ENCODE measurements around the gene CYB561D1. TPM values are rescaled to one million over a fixed set of nuclear protein-coding genes. Genes with fewer than 3 reads are reported as not detected.
"Not testable (repeated sequence)": the region's sequence is repeated elsewhere in the genome, so short reads cannot be mapped to it uniquely, and the experiment has no call there.

Gene CYB561D1
- total RNA-seq = 11.1 TPM in 2 replicates
- long read RNA-seq, full-length matches to known transcripts = 6 of 8 reads
- long read RNA-seq, partial matches to known transcripts = 0 of 8 reads
- long read RNA-seq, other reads (novel, unspliced or antisense) = 2 of 8 reads

GRCh38 chr1:109493805-109494539 is at the start of gene CYB561D1:
CYB561D1 (plus strand) TSS chr1:109494094; CDS start chr1:109494140, 46 bp downstream.
- peak; percentile 91 for DNase-seq (ENCODE audit: low spot score, unreplicated experiment)
- Mint-ChIP-seq H3K36me3 (ENCODE audit: insufficient read depth) (peaks cover 4% of the 10 kb centered on the region), H3K4me1 (ENCODE audit: low read depth) (no peaks in the 10 kb centered on the region), H3K27ac (peak within 1 kb of the TSS; percentile 92), H3K4me3 (ENCODE audit: low read depth) (peak within 1 kb of the TSS; percentile 91), H3K27me3 (no peaks in the 10 kb centered on the region), H3K9me3 (ENCODE audit: low read depth) (no peaks in the 10 kb centered on the region)
- TF ChIP-seq, protein P1, sequence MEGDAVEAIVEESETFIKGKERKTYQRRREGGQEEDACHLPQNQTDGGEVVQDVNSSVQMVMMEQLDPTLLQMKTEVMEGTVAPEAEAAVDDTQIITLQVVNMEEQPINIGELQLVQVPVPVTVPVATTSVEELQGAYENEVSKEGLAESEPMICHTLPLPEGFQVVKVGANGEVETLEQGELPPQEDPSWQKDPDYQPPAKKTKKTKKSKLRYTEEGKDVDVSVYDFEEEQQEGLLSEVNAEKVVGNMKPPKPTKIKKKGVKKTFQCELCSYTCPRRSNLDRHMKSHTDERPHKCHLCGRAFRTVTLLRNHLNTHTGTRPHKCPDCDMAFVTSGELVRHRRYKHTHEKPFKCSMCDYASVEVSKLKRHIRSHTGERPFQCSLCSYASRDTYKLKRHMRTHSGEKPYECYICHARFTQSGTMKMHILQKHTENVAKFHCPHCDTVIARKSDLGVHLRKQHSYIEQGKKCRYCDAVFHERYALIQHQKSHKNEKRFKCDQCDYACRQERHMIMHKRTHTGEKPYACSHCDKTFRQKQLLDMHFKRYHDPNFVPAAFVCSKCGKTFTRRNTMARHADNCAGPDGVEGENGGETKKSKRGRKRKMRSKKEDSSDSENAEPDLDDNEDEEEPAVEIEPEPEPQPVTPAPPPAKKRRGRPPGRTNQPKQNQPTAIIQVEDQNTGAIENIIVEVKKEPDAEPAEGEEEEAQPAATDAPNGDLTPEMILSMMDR (IDR thresholded peaks at IDR 0.05; ENCODE audit: unreplicated experiment) = peak; percentile 95

DNA sequence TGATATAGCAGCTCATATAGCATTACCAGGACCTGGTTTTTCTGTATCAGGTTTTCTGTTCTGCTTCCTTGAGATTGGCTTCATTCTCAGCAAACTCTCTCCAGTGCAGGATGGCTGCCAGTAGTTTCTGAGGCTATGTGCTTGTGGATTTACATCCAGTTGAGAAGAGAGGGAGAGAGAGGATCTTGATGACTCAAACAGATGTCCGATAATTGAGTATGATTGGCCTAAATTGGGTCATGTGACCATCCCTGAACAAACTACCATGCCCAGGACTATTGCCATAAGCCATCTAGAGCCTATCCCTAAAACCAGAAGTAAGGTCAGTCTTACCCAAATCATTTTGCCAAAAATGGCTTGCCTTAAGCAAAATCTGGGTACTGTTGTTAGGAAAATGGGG is 49.5 kb upstream of the CYB561D1 start:
- Mint-ChIP-seq H3K9me3 (ENCODE audit: low read depth) (no peaks in the 10 kb centered on the region), H3K36me3 (ENCODE audit: insufficient read depth) (no peaks in the 10 kb centered on the region), H3K27ac (no peak overlapping the region), H3K27me3 (peaks cover 15% of the 10 kb centered on the region), H3K4me1 (ENCODE audit: low read depth) (no peaks in the 10 kb centered on the region), H3K4me3 (ENCODE audit: low read depth) (no peak overlapping the region)
- no peak for DNase-seq (ENCODE audit: low spot score, unreplicated experiment)
- TF ChIP-seq, protein P1 (IDR thresholded peaks at IDR 0.05; ENCODE audit: unreplicated experiment) = no peak

DNA sequence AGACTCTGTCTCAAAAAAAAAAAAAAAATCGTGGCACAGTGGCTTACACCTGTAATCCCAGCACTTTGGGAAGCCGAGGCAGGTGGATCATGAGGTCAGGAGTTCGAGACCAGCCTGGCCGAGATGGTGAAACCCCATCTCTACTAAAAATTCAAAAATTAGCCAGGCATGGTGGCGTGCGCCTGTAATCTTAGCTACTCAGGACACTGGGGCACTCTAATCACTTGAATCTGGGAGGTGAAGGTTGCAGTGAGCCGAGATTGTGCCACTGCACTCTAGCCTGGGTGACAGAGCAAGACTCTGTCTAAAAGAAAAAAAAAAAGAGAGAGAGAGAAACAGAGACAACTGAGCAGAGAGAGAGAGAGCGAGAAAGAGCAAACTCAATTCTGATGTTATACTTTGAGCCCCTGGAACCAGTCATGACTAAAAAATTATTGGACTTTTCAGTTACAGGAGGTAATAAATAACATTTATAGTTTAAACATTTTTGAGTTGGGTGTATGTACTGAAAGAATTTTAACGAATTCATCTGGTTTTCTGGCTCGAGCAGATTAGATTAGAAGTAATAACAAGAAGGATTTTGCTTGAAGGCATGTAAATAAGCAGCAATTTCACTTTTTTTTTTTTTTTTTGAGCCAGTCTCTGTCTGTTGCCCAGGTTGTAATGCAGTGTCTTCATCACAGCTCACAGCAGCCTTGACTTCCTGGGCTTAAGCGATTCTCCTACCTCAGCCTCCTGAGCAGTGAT is 47.8 kb upstream of the CYB561D1 start:
- not testable (repeated sequence) for H3K36me3 Mint-ChIP-seq (ENCODE audit: insufficient read depth); DNase-seq (ENCODE audit: low spot score, unreplicated experiment); H3K27ac Mint-ChIP-seq; H3K9me3 Mint-ChIP-seq (ENCODE audit: low read depth); H3K4me1 Mint-ChIP-seq (ENCODE audit: low read depth); H3K4me3 Mint-ChIP-seq (ENCODE audit: low read depth)
- H3K27me3 Mint-ChIP-seq = peaks cover 18% of the 10 kb centered on the region

- no peak overlapping the region for H3K27ac Mint-ChIP-seq
- DNase-seq (ENCODE audit: low spot score, unreplicated experiment) = no peak
- no peaks in the 10 kb centered on the region for H3K4me1 Mint-ChIP-seq (ENCODE audit: low read depth)
- H3K27me3 Mint-ChIP-seq = peaks cover 18% of the 10 kb centered on the region
- no peak overlapping the region for H3K4me3 Mint-ChIP-seq (ENCODE audit: low read depth)
- H3K36me3 Mint-ChIP-seq (ENCODE audit: insufficient read depth) = no peaks in the 10 kb centered on the region
- peaks cover 3% of the 10 kb centered on the region for H3K9me3 Mint-ChIP-seq (ENCODE audit: low read depth)
- TF ChIP-seq, protein P1 (IDR thresholded peaks at IDR 0.05; ENCODE audit: unreplicated experiment) = no peak
These were observed 46.4 kb upstream of the CYB561D1 start for GRCh38 chr1:109447524-109447923.

- Mint-ChIP-seq H3K36me3 (ENCODE audit: insufficient read depth) (no peaks in the 10 kb centered on the region), H3K27ac (no peak overlapping the region), H3K4me3 (ENCODE audit: low read depth) (no peak overlapping the region), H3K27me3 (peaks cover 4% of the 10 kb centered on the region), H3K9me3 (ENCODE audit: low read depth) (peaks cover 24% of the 10 kb centered on the region), H3K4me1 (ENCODE audit: low read depth) (no peaks in the 10 kb centered on the region)
- DNase-seq (ENCODE audit: low spot score, unreplicated experiment) = no peak
- TF ChIP-seq, protein P1 (IDR thresholded peaks at IDR 0.05; ENCODE audit: unreplicated experiment) = no peak
These were observed 39.3 kb upstream of the CYB561D1 start for GRCh38 chr1:109454497-109455133.

Measured in progenitor cell of endocrine pancreas (in vitro differentiated cells).